HepG2 (cell line): ENCODE measurements around the gene SLC22A31. TPM values are rescaled to one million over a fixed set of nuclear protein-coding genes. Genes with fewer than 3 reads are reported as not detected.

Source experiments
- ARID4A ChIP-seq: sonication (generic); formaldehyde crosslinking; IDR thresholded peaks from 2 replicates; pipeline ENCODE4 v1.5.0; 2020; ENCODE audit warnings: mild to moderate bottlenecking, missing genetic modification reagents, borderline replicate concordance
- ATF7 ChIP-seq, 2 experiments: fragments of 450-650 bp in 1 of 2; sonication (generic) in 1 of 2; formaldehyde crosslinking in 1 of 2; IDR thresholded peaks; 2 replicates each; pipeline versions ENCODE4 v1.4.0 to v1.6.1; 2016 to 2020; ENCODE audit warnings: antibody characterized with exemption in 1 of 2, mild to moderate bottlenecking in 1 of 2, missing genetic modification reagents in 1 of 2
- CBX5 ChIP-seq: sonication (generic); formaldehyde crosslinking; IDR thresholded peaks from 2 replicates; pipeline ENCODE4 v1.4.0; 2020; ENCODE audit warnings: missing genetic modification reagents, borderline replicate concordance
- HIC2 ChIP-seq: sonication (generic); formaldehyde crosslinking; IDR thresholded peaks from 2 replicates; pipeline ENCODE4 v1.9.0; 2022; ENCODE audit warnings: low read depth, missing genetic modification reagents
- HINFP ChIP-seq: sonication (generic); formaldehyde crosslinking; IDR thresholded peaks from 2 replicates; pipeline ENCODE4 v1.4.0; 2020; ENCODE audit warnings: low read depth, mild to moderate bottlenecking, missing genetic modification reagents
- PBX3 ChIP-seq: sonication (generic); formaldehyde crosslinking; IDR thresholded peaks from 2 replicates; pipeline ENCODE4 v1.8.1; 2023; ENCODE audit warnings: missing genetic modification reagents, inconsistent platforms, borderline replicate concordance
- ZNF501 ChIP-seq: sonication (generic); formaldehyde crosslinking; IDR thresholded peaks from 2 replicates; pipeline ENCODE4 v1.5.1; 2020; ENCODE audit warnings: mild to moderate bottlenecking, moderate library complexity, missing genetic modification reagents
- ZNF589 ChIP-seq: sonication (generic); formaldehyde crosslinking; conservative IDR thresholded peaks from 2 replicates; pipeline ENCODE4 v1.8.0; 2022; ENCODE audit warnings: mild to moderate bottlenecking, moderate library complexity, missing genetic modification reagents
- ZNF607 ChIP-seq: sonication (generic); formaldehyde crosslinking; IDR thresholded peaks from 2 replicates; pipeline ENCODE4 v1.5.1; 2020; ENCODE audit warnings: missing genetic modification reagents, mild to moderate bottlenecking, borderline replicate concordance
- ZNF709 ChIP-seq: sonication (generic); formaldehyde crosslinking; IDR thresholded peaks from 2 replicates; pipeline ENCODE4 v1.5.0; 2020; ENCODE audit warnings: mild to moderate bottlenecking, missing genetic modification reagents
- polyA plus RNA-seq, 8 experiments: library from polyadenylated mRNA; depleted of rRNA in 3 of 8; stranded (reverse) in 7 of 8; unstranded in 1 of 8; fragments of >200 nt; fragmentation: Illumina TruSeq in 4 of 8; extraction: Trizol in 4 of 8; gene quantifications; 2 replicates each; pipeline versions ENCODE4 v1.2.1 to v1.2.3, GENCODE V29; 2011 to 2016; ENCODE audit warnings: low read depth in 4 of 8, missing spikeins in 1 of 8, mixed read lengths in 1 of 8; ENCODE audit not compliant: insufficient read depth in 1 of 8
- total RNA-seq, 5 experiments: library from RNA; depleted of rRNA; stranded (reverse); fragments of >200 nt; fragmentation: Illumina TruSeq; extraction: Trizol; gene quantifications; 2 replicates each; pipeline ENCODE4 v1.2.3, GENCODE V29; 2016; ENCODE audit warnings: low read depth in 1 of 5
- TF ChIP-seq, protein P1 (sequence below), 2 experiments: sonication (generic) in 1 of 2; formaldehyde crosslinking in 1 of 2; IDR thresholded peaks; 2 replicates each; pipeline versions ENCODE4 v1.6.1 to v1.9.0; 2014 to 2022; ENCODE audit warnings: antibody characterized with exemption in 1 of 2, borderline replicate concordance in 1 of 2, inconsistent platforms in 1 of 2, low read depth in 1 of 2, missing genetic modification reagents in 1 of 2

Gene SLC22A31
- total and polyA plus RNA-seq, 2 of the 13 experiments (the other 11 are each of a cell fraction or from before 2014, with no cell fraction given) = 67.3 to 83.3 TPM

- TF ChIP-seq, protein P1, sequence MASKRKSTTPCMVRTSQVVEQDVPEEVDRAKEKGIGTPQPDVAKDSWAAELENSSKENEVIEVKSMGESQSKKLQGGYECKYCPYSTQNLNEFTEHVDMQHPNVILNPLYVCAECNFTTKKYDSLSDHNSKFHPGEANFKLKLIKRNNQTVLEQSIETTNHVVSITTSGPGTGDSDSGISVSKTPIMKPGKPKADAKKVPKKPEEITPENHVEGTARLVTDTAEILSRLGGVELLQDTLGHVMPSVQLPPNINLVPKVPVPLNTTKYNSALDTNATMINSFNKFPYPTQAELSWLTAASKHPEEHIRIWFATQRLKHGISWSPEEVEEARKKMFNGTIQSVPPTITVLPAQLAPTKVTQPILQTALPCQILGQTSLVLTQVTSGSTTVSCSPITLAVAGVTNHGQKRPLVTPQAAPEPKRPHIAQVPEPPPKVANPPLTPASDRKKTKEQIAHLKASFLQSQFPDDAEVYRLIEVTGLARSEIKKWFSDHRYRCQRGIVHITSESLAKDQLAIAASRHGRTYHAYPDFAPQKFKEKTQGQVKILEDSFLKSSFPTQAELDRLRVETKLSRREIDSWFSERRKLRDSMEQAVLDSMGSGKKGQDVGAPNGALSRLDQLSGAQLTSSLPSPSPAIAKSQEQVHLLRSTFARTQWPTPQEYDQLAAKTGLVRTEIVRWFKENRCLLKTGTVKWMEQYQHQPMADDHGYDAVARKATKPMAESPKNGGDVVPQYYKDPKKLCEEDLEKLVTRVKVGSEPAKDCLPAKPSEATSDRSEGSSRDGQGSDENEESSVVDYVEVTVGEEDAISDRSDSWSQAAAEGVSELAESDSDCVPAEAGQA (IDR thresholded peaks at IDR 0.05; ENCODE audit: low read depth) = no peak; the same call in 1 of the 2 replicates
- TF ChIP-seq, protein P1 (CRISPR knock-in tag; IDR thresholded peaks at IDR 0.05; ENCODE audit: borderline replicate concordance) = no peak
- peak; percentile 81 for TF ChIP-seq HIC2 (CRISPR knock-in tag)
- TF ChIP-seq ATF7 (IDR thresholded peaks at IDR 0.05) = no peak
- peak; percentile 41; the same call in 1 of the 2 replicates for TF ChIP-seq ATF7 (CRISPR knock-in tag; IDR thresholded peaks at IDR 0.05)
- peak; percentile 33; the same call in 1 of the 2 replicates for TF ChIP-seq HINFP (CRISPR knock-in tag)
- no peak; the same call in 1 of the 2 replicates for TF ChIP-seq CBX5 (CRISPR knock-in tag)
- TF ChIP-seq ARID4A (CRISPR knock-in tag) = peak; percentile 70; the same call in 1 of the 2 replicates
- TF ChIP-seq ZNF607 (CRISPR knock-in tag) = no peak; the same call in 1 of the 2 replicates
- TF ChIP-seq ZNF589 (CRISPR knock-in tag) = no peak
- peak; percentile 87; the same call in 1 of the 2 replicates for TF ChIP-seq ZNF709 (CRISPR knock-in tag)
- TF ChIP-seq ZNF501 (CRISPR knock-in tag) = peak; percentile 72
- TF ChIP-seq PBX3 = no peak
These were observed at the start of gene SLC22A31 (continued) for GRCh38 chr16:89200124-89200849.
